ENCODE data around the gene CLMN.
"Not testable (repeated sequence)": the region's sequence is repeated elsewhere in the genome, so short reads cannot be mapped to it uniquely, and the experiment has no call there.

The CLMN gene

DNA sequence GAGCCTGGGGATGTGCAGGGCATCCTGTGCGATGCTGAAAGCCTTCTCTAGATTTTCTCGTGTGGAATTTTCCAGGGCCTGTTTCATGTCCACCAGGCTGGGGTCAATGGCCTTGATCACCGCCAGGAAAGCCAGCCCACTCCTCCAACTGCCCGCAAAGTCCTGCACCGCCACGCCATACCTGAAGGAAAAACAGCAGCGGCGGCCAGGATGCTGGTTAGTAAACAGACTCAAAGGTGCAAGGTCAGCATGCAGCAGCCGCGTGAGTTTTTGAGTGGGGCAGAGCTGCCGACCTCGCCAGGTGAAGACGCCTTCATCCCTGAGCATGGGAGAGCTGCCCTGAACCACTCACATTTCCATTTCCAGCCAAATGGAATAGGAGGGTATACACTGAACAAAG lies 109.0 kb downstream of the CLMN start:
- TF ChIP-seq POLR2A (IDR thresholded peaks at IDR 0.05; ENCODE audit: low read depth, low read length), result no peak
- DNase-seq (ENCODE audit: insufficient read length, low spot score), result no peak
- no peak for FAIRE-seq

- FAIRE-seq (no peak), DNase-seq (ENCODE audit: insufficient read length, low spot score) (no peak)
- TF ChIP-seq POLR2A (IDR thresholded peaks at IDR 0.05; ENCODE audit: low read depth, low read length), result no peak
Observed at GRCh38 chr14:95208598-95208997, 111.1 kb downstream of the CLMN start.

GRCh38 chr14:95207475-95208233 lies 112.1 kb downstream of the CLMN start:
- DNase-seq (ENCODE audit: insufficient read length, low spot score), result no peak
- TF ChIP-seq POLR2A (IDR thresholded peaks at IDR 0.05; ENCODE audit: low read depth, low read length), result no peak
- no peak for FAIRE-seq

- no peak for FAIRE-seq
- no peak for DNase-seq (ENCODE audit: insufficient read length, low spot score)
- TF ChIP-seq POLR2A (IDR thresholded peaks at IDR 0.05; ENCODE audit: low read depth, low read length), result no peak
Observed at GRCh38 chr14:95206534-95206933, 113.2 kb downstream of the CLMN start.

DNA sequence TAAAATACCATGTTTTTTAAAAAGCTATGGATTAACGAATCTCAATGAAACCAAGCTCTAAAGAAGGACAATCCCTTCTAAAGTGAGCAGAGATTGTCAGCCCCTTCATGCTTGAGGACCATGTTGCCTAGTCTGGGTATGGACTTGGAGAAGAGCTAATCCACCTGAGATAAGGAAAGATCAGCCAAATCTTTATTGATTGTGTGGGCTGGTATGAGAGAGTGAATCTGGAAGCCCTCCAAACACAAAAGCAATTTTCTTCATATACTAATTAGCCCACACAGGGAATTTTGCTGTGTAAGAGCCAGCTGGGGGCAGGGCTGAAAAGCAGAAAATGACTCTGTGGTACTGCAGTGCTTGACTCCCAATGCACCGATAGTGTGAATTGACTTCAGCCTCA lies 115.0 kb downstream of the CLMN start:
- DNase-seq (ENCODE audit: insufficient read length, low spot score) (no peak), FAIRE-seq (no peak)
- no peak for TF ChIP-seq POLR2A (IDR thresholded peaks at IDR 0.05; ENCODE audit: low read depth, low read length)

- not testable (repeated sequence) for FAIRE-seq; DNase-seq (ENCODE audit: insufficient read length, low spot score)
Observed at GRCh38 chr14:95201745-95202144, 118.0 kb downstream of the CLMN start.

DNA sequence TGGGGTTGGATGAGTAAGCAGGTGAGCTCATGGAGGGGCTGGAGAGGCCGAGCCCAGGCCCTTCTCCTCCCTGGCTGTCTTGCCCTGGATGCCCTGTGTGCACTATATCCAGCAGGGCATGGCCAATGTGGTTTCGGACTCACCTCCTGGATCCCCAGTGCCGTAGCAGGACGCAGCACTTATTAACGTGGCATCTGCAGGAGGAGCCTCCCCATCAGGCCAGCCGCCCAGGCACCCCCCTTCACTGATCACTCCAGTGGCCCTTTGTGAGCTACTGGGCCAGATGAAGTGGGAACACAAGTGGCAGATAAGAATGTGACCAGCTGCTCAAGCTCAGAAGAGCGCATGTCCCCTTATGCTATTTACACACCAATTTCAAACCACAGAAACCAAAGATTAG lies 119.3 kb downstream of the CLMN start:
- DNase-seq (ENCODE audit: insufficient read length, low spot score) (no peak), FAIRE-seq (no peak)
- TF ChIP-seq POLR2A (IDR thresholded peaks at IDR 0.05; ENCODE audit: low read depth, low read length), result no peak

- TF ChIP-seq POLR2A (IDR thresholded peaks at IDR 0.05; ENCODE audit: low read depth, low read length), result no peak
- DNase-seq (ENCODE audit: insufficient read length, low spot score) (no peak), FAIRE-seq (no peak)
Observed at GRCh38 chr14:95199298-95199983, 120.3 kb downstream of the CLMN start.

DNA sequence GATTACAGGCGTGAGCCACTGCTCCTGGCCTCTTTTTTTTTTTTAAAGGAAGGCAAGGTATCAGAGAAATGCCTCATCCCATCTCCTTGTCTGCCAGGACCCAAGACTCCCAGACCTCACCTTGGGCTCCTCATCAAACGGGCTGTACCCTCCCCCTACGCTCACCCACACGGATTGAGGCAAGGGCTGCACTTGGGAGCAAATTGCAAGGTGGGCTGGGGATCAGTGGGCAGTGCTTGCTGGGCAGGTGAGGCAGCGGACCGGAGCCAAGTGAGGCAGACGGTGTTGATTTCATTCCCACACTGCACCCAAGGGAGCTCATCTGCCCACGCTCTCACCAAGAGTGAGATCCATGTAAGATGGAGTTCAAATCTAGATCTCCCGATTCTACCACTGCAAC lies 121.4 kb downstream of the CLMN start:
- TF ChIP-seq POLR2A (IDR thresholded peaks at IDR 0.05; ENCODE audit: low read depth, low read length), result no peak
- FAIRE-seq, result no peak
- DNase-seq (ENCODE audit: insufficient read length, low spot score), result no peak

GRCh38 chr14:95197551-95197950 lies 122.2 kb downstream of the CLMN start:
- no peak for TF ChIP-seq POLR2A (IDR thresholded peaks at IDR 0.05; ENCODE audit: low read depth, low read length)
- FAIRE-seq (no peak), DNase-seq (ENCODE audit: insufficient read length, low spot score) (no peak)

DNA sequence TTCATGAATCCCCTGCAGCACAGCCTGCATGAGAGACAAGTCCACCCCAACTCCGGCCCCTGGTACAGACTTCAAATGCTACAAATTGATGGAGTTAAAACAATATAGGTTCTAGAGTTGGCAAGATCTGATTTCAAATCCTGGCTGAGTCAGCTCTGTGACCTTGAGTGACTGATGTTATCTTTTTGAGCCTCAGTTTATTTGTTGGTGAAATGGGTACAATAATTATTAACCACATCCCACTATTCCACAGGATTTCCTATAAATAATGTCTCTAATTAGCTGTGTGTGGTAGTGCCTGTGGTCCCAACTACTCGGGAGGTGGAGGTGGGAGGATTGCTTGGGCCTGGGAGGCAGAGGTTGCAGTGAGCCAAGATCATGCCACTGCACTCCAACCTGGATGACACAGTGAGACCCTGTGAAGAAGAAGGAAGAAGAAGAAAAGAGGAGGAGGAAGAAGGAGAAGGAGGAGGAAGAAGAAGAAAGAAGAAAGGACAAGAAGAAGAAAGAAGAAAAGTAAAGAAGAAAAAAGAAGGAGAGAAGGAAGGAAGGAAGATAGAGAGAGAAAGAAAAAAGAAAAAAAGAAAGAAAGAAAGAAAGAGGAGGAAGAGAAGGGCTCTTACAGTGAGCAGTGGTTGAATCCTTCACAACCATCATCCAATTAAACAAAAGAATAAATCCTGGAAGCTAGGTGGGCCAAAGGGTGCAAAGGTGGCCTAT lies 122.7 kb downstream of the CLMN start:
- no peak for DNase-seq (ENCODE audit: insufficient read length, low spot score)
- no peak for TF ChIP-seq POLR2A (IDR thresholded peaks at IDR 0.05; ENCODE audit: low read depth, low read length)
- FAIRE-seq, result no peak

DNA sequence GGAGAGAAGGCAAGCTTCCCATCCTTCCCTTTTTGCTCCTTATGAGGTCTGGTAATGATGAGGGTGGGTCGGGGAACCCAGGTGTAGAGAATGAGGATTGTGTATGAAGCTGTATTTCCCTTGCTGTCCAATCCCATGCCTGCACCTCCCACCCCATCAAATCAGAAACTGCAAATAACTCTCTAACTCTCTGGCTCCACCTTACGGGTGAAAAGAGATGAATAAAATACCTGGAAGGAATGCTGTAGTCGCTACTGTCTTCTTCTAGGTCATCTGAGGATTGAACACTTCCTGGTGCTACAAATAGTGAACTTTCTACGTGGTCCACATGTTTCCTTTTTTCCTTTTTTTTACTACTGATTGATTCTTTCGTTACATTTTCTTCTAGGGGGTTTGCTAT lies 123.4 kb downstream of the CLMN start:
- no peak for TF ChIP-seq POLR2A (IDR thresholded peaks at IDR 0.05; ENCODE audit: low read depth, low read length)
- no peak for FAIRE-seq
- no peak for DNase-seq (ENCODE audit: insufficient read length, low spot score)

DNA sequence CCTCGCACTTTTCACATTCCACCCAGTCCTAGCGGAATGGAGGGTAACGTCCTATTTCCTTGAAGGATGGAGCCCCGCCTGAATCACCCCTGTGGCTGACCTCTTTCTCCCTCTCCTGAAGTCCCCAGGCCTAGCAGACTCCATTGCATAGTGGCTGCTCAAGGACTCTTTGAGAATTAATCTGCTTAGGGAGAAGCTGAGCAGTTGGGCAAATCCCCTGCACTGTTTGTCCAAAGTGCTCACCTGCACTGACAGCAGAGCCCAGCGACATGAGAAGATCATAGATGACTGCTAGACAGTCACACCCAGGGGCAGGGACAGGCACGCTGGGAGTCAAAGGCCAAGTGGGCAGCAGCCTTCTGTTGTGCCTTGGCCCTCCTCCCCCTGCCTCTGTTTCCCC lies 124.7 kb downstream of the CLMN start:
- FAIRE-seq (no peak), DNase-seq (ENCODE audit: insufficient read length, low spot score) (no peak)
- TF ChIP-seq POLR2A (IDR thresholded peaks at IDR 0.05; ENCODE audit: low read depth, low read length), result no peak

DNA sequence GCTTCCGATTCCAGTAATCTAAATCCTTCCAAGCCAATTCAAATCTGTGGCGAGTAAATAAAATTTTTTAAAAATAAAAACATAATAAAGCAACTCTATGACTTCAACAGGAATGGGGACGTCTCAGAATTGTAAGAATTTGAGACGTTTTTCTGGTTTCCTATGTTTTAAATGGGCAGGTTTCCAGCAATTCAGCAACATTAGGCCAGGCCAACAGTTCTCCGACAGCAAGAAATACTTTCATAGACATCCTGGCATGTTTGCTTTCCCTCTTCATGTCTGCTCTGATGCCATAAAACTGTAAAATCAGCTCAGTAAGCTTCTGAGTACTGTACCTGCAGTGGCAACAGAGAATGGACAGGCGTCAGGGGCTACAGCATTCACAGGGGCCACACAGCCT lies 126.6 kb downstream of the CLMN start:
- DNase-seq (ENCODE audit: insufficient read length, low spot score) (no peak), FAIRE-seq (no peak)
- no peak for TF ChIP-seq POLR2A (IDR thresholded peaks at IDR 0.05; ENCODE audit: low read depth, low read length)

GRCh38 chr14:95192311-95192710 lies 127.4 kb downstream of the CLMN start:
- no peak for TF ChIP-seq POLR2A (IDR thresholded peaks at IDR 0.05; ENCODE audit: low read depth, low read length)
- no peak for DNase-seq (ENCODE audit: insufficient read length, low spot score)
- FAIRE-seq, result no peak

All from H54 (cell line).